ENCODE measurements around the gene KIF1B. TPM values are rescaled to one million over a fixed set of nuclear protein-coding genes. Genes with fewer than 3 reads are reported as not detected.

KIF1B gene
- total RNA-seq, 1 experiment from 2014 or later: 70.1 TPM

DNA sequence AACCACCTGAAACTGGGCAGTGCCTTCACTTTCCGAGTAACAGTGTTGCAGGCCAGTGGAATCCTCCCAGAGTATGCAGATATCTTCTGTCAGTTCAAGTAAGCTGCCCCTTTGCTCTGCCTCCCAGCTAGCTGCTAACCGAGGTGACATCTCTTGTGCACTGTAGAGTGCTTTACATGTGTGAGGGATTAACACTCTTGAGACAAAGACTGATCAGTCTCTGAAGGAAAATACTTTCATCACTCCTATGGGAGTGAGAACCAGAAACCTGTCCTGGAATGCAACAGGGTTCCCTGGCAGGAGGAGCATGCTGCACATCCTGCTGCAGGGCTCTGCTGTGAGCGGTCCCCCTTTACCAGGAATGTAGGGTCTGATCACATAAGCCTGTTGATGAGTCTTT is 127.1 kb downstream of the KIF1B start (continued):
- TF ChIP-seq, protein P1, sequence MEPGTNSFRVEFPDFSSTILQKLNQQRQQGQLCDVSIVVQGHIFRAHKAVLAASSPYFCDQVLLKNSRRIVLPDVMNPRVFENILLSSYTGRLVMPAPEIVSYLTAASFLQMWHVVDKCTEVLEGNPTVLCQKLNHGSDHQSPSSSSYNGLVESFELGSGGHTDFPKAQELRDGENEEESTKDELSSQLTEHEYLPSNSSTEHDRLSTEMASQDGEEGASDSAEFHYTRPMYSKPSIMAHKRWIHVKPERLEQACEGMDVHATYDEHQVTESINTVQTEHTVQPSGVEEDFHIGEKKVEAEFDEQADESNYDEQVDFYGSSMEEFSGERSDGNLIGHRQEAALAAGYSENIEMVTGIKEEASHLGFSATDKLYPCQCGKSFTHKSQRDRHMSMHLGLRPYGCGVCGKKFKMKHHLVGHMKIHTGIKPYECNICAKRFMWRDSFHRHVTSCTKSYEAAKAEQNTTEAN (CRISPR knock-in tag; IDR thresholded peaks at IDR 0.05): no peak
- TF ChIP-seq, protein P2, sequence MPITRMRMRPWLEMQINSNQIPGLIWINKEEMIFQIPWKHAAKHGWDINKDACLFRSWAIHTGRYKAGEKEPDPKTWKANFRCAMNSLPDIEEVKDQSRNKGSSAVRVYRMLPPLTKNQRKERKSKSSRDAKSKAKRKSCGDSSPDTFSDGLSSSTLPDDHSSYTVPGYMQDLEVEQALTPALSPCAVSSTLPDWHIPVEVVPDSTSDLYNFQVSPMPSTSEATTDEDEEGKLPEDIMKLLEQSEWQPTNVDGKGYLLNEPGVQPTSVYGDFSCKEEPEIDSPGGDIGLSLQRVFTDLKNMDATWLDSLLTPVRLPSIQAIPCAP (CRISPR knock-in tag; IDR thresholded peaks at IDR 0.05): no peak
- TF ChIP-seq ETV6 (CRISPR knock-in tag; IDR thresholded peaks at IDR 0.05) (no peak), NFE2L1 (CRISPR knock-in tag; IDR thresholded peaks at IDR 0.05) (no peak)
- TF ChIP-seq, protein P3, sequence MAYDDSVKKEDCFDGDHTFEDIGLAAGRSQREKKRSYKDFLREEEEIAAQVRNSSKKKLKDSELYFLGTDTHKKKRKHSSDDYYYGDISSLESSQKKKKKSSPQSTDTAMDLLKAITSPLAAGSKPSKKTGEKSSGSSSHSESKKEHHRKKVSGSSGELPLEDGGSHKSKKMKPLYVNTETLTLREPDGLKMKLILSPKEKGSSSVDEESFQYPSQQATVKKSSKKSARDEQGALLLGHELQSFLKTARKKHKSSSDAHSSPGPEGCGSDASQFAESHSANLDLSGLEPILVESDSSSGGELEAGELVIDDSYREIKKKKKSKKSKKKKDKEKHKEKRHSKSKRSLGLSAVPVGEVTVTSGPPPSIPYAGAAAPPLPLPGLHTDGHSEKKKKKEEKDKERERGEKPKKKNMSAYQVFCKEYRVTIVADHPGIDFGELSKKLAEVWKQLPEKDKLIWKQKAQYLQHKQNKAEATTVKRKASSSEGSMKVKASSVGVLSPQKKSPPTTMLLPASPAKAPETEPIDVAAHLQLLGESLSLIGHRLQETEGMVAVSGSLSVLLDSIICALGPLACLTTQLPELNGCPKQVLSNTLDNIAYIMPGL (CRISPR knock-in tag; IDR thresholded peaks at IDR 0.05): no peak

DNA sequence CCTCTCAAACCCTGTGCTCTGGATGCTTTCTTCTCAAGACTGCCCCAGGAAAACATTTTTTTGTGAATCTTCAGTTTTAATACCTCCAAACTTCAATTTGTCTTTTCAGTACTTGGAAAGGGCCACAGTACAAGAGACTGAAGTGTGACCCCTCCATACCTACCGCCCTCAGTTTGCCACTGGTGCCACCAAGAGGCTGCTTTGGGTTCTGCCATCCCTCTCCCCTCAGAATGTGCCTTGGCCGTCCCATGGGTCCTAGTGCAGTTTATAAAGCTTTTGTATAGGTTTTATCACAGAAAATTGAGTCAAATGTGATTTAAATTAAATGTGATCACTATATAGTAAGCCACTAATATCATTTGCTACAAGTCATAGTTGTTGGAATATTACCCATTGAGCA is 127.7 kb downstream of the KIF1B start:
- peaks cover 70% of the 10 kb centered on the region for H3K36me3 Mint-ChIP-seq
- no peak overlapping the region for H3K4me3 Mint-ChIP-seq
- TF ChIP-seq, protein P4, sequence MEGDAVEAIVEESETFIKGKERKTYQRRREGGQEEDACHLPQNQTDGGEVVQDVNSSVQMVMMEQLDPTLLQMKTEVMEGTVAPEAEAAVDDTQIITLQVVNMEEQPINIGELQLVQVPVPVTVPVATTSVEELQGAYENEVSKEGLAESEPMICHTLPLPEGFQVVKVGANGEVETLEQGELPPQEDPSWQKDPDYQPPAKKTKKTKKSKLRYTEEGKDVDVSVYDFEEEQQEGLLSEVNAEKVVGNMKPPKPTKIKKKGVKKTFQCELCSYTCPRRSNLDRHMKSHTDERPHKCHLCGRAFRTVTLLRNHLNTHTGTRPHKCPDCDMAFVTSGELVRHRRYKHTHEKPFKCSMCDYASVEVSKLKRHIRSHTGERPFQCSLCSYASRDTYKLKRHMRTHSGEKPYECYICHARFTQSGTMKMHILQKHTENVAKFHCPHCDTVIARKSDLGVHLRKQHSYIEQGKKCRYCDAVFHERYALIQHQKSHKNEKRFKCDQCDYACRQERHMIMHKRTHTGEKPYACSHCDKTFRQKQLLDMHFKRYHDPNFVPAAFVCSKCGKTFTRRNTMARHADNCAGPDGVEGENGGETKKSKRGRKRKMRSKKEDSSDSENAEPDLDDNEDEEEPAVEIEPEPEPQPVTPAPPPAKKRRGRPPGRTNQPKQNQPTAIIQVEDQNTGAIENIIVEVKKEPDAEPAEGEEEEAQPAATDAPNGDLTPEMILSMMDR (IDR thresholded peaks at IDR 0.05): no peak; the same call in 1 of the 2 replicates
- TF ChIP-seq, protein P5, sequence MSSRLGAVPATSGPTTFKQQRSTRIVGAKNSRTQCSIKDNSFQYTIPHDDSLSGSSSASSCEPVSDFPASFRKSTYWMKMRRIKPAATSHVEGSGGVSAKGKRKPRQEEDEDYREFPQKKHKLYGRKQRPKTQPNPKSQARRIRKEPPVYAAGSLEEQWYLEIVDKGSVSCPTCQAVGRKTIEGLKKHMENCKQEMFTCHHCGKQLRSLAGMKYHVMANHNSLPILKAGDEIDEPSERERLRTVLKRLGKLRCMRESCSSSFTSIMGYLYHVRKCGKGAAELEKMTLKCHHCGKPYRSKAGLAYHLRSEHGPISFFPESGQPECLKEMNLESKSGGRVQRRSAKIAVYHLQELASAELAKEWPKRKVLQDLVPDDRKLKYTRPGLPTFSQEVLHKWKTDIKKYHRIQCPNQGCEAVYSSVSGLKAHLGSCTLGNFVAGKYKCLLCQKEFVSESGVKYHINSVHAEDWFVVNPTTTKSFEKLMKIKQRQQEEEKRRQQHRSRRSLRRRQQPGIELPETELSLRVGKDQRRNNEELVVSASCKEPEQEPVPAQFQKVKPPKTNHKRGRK (CRISPR knock-in tag; IDR thresholded peaks at IDR 0.05; ENCODE audit: borderline replicate concordance): no peak
- TF ChIP-seq EMX1 (CRISPR knock-in tag; IDR thresholded peaks at IDR 0.05) (no peak), ZNF121 (CRISPR knock-in tag; IDR thresholded peaks at IDR 0.05) (no peak), ZNF232 (CRISPR knock-in tag; IDR thresholded peaks at IDR 0.05) (no peak), OVOL2 (CRISPR knock-in tag; IDR thresholded peaks at IDR 0.05; ENCODE audit: borderline replicate concordance) (no peak)
- TF ChIP-seq, protein P6, sequence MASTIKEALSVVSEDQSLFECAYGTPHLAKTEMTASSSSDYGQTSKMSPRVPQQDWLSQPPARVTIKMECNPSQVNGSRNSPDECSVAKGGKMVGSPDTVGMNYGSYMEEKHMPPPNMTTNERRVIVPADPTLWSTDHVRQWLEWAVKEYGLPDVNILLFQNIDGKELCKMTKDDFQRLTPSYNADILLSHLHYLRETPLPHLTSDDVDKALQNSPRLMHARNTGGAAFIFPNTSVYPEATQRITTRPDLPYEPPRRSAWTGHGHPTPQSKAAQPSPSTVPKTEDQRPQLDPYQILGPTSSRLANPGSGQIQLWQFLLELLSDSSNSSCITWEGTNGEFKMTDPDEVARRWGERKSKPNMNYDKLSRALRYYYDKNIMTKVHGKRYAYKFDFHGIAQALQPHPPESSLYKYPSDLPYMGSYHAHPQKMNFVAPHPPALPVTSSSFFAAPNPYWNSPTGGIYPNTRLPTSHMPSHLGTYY (CRISPR knock-in tag; IDR thresholded peaks at IDR 0.05): no peak
- TF ChIP-seq, protein P7, sequence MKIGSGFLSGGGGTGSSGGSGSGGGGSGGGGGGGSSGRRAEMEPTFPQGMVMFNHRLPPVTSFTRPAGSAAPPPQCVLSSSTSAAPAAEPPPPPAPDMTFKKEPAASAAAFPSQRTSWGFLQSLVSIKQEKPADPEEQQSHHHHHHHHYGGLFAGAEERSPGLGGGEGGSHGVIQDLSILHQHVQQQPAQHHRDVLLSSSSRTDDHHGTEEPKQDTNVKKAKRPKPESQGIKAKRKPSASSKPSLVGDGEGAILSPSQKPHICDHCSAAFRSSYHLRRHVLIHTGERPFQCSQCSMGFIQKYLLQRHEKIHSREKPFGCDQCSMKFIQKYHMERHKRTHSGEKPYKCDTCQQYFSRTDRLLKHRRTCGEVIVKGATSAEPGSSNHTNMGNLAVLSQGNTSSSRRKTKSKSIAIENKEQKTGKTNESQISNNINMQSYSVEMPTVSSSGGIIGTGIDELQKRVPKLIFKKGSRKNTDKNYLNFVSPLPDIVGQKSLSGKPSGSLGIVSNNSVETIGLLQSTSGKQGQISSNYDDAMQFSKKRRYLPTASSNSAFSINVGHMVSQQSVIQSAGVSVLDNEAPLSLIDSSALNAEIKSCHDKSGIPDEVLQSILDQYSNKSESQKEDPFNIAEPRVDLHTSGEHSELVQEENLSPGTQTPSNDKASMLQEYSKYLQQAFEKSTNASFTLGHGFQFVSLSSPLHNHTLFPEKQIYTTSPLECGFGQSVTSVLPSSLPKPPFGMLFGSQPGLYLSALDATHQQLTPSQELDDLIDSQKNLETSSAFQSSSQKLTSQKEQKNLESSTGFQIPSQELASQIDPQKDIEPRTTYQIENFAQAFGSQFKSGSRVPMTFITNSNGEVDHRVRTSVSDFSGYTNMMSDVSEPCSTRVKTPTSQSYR (CRISPR knock-in tag; IDR thresholded peaks at IDR 0.05): no peak
- peak; percentile 66 for DNase-seq (ENCODE audit: low spot score)
- ATAC-seq: peak; percentile 95
- ChIA-PET POLR2A (interaction anchor here (1.2 kb wide), 1 partner anchor 128 kb away, joined by 5 read pairs; the partner anchor contains the start of gene KIF1B), CTCF (interaction anchor here (0.6 to 2.8 kb wide), 18 partner anchors 9 to 621 kb away, joined by 3 to 17 read pairs (median 3); partner anchors contain the start of gene KIF1B)
- H3K4me1 Mint-ChIP-seq: peaks cover 16% of the 10 kb centered on the region
- no peaks in the 10 kb centered on the region for H3K27me3 Mint-ChIP-seq (ENCODE audit: low read depth)
- H3K27ac Mint-ChIP-seq: no peak overlapping the region
- H3K9me3 Mint-ChIP-seq: no peaks in the 10 kb centered on the region
